GM21723 (cell line): ENCODE results near the gene ZFP36L1.
A peak's percentile ranks its signal among the peaks of the same experiment; 100 is the strongest.

Experiments used
- ATAC-seq: cut with Tn5 transposase; IDR thresholded peaks from one replicate; pipeline ENCODE4 v1.9.1; 2021; ENCODE audit warnings: mild to moderate bottlenecking, moderate library complexity; ENCODE audit not compliant: unreplicated experiment

ZFP36L1 gene

DNA sequence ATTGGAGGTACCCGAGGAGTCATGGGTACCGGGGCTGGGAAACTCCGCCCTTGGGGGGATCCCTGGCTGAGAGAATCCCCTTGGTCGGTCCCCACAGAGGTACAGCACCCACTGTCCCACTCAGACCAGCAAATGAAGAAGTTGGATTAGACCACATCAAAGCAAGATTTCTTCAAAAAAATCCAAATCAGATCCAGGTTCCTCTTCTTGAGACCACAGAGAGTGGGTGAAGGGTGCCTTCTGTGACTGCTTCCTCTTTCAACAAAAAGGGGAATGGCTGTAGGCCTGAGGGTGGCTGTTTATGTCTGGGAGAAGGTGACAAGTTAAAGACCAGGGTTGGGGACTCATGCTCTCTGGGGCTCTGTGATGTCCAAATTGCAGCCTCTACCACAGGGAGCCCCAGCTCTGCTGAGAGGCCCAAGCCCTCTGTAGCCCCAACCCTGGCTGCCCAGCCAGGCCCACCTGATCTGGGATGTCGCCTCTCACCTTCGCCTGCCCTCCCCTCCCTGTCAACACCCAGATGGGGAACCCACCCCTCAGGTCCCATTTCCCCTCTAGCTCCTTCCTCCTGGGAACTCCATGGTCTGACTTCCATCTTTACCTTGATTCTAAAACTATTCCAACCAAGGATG is 50.9 kb downstream of the ZFP36L1 start:
- ATAC-seq: peak; percentile 84

DNA sequence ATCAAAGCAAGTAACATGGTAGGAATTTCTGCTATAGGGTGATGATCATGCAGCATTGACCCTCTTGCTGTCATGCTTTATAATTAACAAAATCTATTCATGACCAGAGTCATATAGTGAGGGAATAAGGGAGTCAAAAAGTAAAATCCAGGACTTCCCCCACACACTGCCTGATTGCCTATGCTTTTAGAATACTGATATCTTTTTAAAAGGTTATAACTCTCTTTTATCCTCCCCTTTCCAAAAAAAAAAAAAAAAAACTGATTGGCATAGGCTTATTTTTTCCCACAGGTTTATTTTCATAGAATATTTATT is 51.4 kb downstream of the ZFP36L1 start:
- ATAC-seq: no peak

DNA sequence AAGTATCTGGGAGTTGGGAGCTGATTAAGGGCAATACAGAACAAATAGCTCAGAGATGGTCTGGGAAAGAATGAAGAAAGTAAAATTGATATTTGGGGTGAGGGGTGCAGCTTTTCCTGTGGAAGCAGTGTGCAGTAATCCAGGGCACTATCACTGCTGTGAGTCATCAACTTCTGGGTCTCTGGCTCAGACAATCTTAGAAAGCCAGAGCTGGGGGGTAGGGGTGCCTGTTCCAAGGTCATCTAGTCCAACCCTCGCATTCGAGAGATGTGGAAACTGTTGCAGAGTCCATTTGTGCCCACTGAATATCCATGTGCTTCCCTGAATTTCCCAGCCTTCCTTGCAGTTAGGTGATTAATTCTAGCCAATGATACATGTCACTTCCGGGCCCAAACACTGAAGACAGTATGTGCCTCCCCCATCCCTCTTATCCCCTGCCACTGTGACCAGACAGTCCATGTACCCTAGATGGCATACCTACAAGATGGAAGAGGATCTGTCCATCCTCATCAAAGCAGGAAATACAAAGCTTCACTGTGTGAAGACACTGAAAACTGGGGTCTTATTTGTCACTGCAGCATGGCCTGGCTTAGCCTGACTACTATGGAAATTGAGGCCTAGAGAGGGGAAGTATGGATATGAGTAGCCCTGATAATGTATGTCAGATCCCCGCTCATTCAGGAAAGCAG is 51.9 kb downstream of the ZFP36L1 start:
- ATAC-seq: no peak

DNA sequence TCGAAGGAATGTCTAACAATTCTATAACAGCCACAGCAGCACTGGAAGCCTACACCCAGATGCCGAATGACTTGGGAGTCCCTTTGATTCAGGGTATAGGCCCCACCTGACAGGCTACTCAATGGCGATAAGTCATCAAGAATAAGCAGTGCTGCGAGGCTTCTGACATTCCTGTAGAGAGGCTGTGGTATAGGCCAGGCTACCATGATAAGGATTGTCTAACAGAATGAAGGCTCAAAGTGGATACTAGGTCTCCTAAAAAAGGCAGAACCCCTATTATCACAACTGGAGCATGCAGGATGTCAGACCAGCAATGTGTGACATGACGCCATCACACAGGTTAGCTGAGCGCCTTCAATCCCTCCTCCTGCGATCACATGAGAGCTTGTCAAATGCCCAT is 53.2 kb downstream of the ZFP36L1 start:
- no peak for ATAC-seq

DNA sequence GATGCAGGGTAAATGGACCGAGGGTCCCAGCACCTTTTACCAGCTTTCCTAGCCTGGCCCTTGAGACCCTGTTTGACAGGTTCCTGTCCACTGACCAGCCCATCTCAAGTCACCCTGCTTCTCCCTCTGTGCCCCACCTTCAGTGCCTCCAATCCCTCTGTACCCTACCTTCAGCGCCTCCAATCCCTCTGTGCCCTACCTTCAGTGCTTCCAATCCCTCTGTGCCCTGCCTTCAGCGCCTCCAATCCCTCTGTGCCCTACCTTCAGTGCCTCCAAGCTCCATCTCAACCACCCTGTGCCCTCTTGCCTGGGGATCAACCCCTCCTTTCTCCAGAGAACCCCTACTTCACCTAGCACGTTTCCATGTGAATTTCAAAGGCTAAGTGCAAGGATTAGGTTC is 54.3 kb downstream of the ZFP36L1 start:
- no peak for ATAC-seq
